ENCODE measurements around the gene CCDC3. TPM values are rescaled to one million over a fixed set of nuclear protein-coding genes. Genes with fewer than 3 reads are reported as not detected.

Gene CCDC3
- total and polyA plus RNA-seq, 8 donors: 6.0 to 11.8 (median 8.2) TPM

GRCh38 chr10:12980713-12981306, 20.7 kb downstream of the CCDC3 start:
- ATAC-seq: no peak
- no peak overlapping the region for H3K4me3 ChIP-seq
- no peak for DNase-seq
- TF ChIP-seq CTCF (IDR thresholded peaks at IDR 0.05): no peak
- no peaks in the 10 kb centered on the region for H3K4me1 ChIP-seq
- peaks cover 0 to 12% of the 10 kb centered on the region in 2 donors for H3K27me3 ChIP-seq
- no peak overlapping the region for H3K27ac ChIP-seq
- intact Hi-C loops (cut with DNase I): no loop called here
- peaks cover 0 to 4% of the 10 kb centered on the region in 2 donors for H3K9me3 ChIP-seq
- no peaks in the 10 kb centered on the region for H3K36me3 ChIP-seq

GRCh38 chr10:12980102-12980661, 21.3 kb downstream of the CCDC3 start:
- ATAC-seq (no peak), DNase-seq (no peak)
- intact Hi-C loops (cut with DNase I): no loop called here
- H3K27ac ChIP-seq: no peak overlapping the region
- H3K4me1 ChIP-seq: no peaks in the 10 kb centered on the region
- TF ChIP-seq CTCF (IDR thresholded peaks at IDR 0.05): no peak
- peaks cover 0 to 12% of the 10 kb centered on the region in 2 donors for H3K27me3 ChIP-seq
- peaks cover 0 to 4% of the 10 kb centered on the region in 2 donors for H3K9me3 ChIP-seq
- H3K4me3 ChIP-seq: no peak overlapping the region
- H3K36me3 ChIP-seq: no peaks in the 10 kb centered on the region

GRCh38 chr10:12978891-12979290, 22.6 kb downstream of the CCDC3 start:
- Histone ChIP-seq H3K27ac (no peak overlapping the region), H3K27me3 (peaks cover 0 to 12% of the 10 kb centered on the region in 2 donors), H3K36me3 (no peaks in the 10 kb centered on the region), H3K4me3 (no peak overlapping the region), H3K9me3 (no peaks in the 10 kb centered on the region), H3K4me1 (no peaks in the 10 kb centered on the region)
- DNase-seq (no peak), ATAC-seq (no peak)
- TF ChIP-seq CTCF (IDR thresholded peaks at IDR 0.05): no peak
- intact Hi-C loops (cut with DNase I): no loop called here

GRCh38 chr10:12975906-12976305, 25.6 kb downstream of the CCDC3 start:
- no peaks in the 10 kb centered on the region for H3K36me3 ChIP-seq
- H3K9me3 ChIP-seq: no peaks in the 10 kb centered on the region
- intact Hi-C loops (cut with DNase I): no loop called here
- no peaks in the 10 kb centered on the region for H3K4me1 ChIP-seq
- DNase-seq (no peak), ATAC-seq (no peak)
- H3K27me3 ChIP-seq: peaks cover 0 to 12% of the 10 kb centered on the region in 2 donors
- H3K27ac ChIP-seq: no peak overlapping the region
- TF ChIP-seq CTCF (IDR thresholded peaks at IDR 0.05): no peak
- H3K4me3 ChIP-seq: no peak overlapping the region

- no peak overlapping the region for H3K27ac ChIP-seq
- no peaks in the 10 kb centered on the region for H3K9me3 ChIP-seq
- intact Hi-C loops (cut with DNase I): no loop called here
- H3K36me3 ChIP-seq: no peaks in the 10 kb centered on the region
- DNase-seq: no peak
- no peaks in the 10 kb centered on the region for H3K4me1 ChIP-seq
- peaks cover 0 to 7% of the 10 kb centered on the region in 2 donors for H3K27me3 ChIP-seq
- H3K4me3 ChIP-seq: no peak overlapping the region
- no peak for ATAC-seq
- no peak for TF ChIP-seq CTCF (IDR thresholded peaks at IDR 0.05)
Measured at GRCh38 chr10:12975266-12975665, 26.2 kb downstream of the CCDC3 start.
